ENCODE results near the gene RASSF7.

The RASSF7 gene

DNA sequence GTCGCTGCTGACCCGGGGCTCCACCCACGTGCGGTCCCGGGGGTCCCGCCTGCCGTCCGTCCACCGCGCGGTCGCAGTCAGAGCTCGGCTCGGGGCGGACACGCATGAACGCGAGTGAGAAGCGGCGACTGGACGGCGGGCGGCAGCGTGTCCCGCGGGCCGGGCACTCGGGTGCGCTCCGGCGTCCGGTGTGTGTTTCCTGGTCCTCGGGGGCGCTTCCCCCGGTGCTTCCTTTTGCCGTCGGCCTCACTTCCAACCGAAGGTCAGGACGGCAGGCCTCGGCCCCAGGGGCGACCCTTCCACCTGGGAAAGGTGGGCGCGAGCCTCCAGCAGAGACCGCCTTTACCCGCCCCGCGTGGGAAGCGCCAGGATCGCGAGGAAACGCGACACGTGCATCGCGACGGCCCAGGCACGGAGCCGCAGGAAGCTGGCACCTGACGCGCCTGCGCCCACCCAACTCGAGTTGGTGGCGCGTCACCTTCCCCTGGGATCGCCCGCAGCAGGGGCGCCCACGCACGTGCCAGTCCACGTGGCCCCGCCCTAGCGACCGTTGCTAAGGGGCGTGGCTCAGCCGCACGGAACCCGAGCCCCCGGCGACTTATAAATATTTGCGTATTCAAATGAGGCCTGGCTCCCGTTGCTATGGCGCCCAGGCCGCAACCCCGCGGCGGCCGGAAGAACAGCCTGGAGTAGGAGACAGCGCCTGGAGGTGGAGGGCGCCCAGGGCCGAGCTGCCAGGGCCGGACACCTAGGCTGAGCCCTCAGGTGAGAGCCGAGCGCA, 23.7 kb upstream of the RASSF7 start, which contains the start of gene LRRC56:
Gene LRRC56, plus strand, starts transcription at position 687 of the 781 bp plus-strand sequence. CDS start 3,158 bp downstream, outside the sequence.
- TF ChIP-seq, protein P1, sequence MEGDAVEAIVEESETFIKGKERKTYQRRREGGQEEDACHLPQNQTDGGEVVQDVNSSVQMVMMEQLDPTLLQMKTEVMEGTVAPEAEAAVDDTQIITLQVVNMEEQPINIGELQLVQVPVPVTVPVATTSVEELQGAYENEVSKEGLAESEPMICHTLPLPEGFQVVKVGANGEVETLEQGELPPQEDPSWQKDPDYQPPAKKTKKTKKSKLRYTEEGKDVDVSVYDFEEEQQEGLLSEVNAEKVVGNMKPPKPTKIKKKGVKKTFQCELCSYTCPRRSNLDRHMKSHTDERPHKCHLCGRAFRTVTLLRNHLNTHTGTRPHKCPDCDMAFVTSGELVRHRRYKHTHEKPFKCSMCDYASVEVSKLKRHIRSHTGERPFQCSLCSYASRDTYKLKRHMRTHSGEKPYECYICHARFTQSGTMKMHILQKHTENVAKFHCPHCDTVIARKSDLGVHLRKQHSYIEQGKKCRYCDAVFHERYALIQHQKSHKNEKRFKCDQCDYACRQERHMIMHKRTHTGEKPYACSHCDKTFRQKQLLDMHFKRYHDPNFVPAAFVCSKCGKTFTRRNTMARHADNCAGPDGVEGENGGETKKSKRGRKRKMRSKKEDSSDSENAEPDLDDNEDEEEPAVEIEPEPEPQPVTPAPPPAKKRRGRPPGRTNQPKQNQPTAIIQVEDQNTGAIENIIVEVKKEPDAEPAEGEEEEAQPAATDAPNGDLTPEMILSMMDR (IDR thresholded peaks at IDR 0.05; ENCODE audit: extremely low read depth, insufficient read depth, missing control alignments), result no peak
- in situ Hi-C loops (cut with MboI; ENCODE audit: low pct_unique_long_range_greater_than_20kb, low sequenced_read_pairs, unreplicated experiment), result no loop called here
- DNase-seq (ENCODE audit: low spot score), result peak; percentile 99

DNA sequence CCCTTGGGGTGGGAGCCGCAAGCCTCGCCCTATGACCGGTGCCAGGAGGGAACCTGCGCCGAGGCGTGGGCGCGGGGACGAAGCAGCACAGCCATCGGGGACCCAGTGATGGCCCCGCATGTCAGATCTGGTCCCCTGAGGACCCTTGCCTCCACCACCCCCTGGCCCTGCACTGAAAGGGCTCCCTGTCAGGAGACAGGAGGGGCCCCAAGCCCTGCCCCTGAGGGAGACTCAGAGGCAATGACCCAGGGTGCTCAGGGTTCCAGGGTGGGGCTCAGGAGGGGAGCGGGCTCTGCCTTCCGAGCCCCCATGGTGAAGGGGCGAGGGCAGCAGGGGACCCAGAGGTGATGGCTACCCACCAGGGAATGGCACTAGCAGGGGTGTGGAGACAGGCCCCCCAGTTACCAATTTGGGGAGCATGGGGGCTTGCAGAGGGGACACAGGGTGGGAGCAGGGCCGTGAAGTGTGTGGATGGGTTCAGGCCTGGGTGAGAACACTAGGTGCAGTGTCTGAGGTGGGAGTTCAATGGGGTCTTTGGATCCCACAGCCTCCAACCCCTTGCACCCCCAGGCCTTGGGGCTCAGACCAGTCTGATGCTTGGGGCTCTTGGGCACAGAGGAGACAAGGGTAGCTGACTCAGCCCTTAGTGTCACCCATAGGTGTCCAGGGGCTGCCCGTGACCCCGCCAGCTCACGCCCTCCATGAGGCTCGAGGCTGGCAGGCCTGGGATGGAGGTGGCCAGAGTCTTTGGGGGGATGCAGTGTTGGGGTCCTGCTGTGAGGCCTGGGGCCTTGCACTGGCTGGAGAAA, 22.9 kb upstream of the RASSF7 start:
- in situ Hi-C loops (cut with MboI; ENCODE audit: low pct_unique_long_range_greater_than_20kb, low sequenced_read_pairs, unreplicated experiment), result no loop called here
- TF ChIP-seq, protein P1 (IDR thresholded peaks at IDR 0.05; ENCODE audit: extremely low read depth, insufficient read depth, missing control alignments), result no peak
- no peak for DNase-seq (ENCODE audit: low spot score)

- DNase-seq (ENCODE audit: low spot score), result no peak
- in situ Hi-C loops (cut with MboI; ENCODE audit: low pct_unique_long_range_greater_than_20kb, low sequenced_read_pairs, unreplicated experiment), result no loop called here
- TF ChIP-seq, protein P1 (IDR thresholded peaks at IDR 0.05; ENCODE audit: extremely low read depth, insufficient read depth, missing control alignments), result no peak
These were observed 22.2 kb upstream of the RASSF7 start for GRCh38 chr11:538431-539051.

GRCh38 chr11:539971-540481, 20.7 kb upstream of the RASSF7 start:
- no peak for DNase-seq (ENCODE audit: low spot score)
- TF ChIP-seq, protein P1 (IDR thresholded peaks at IDR 0.05; ENCODE audit: extremely low read depth, insufficient read depth, missing control alignments), result no peak
- in situ Hi-C loops (cut with MboI; ENCODE audit: low pct_unique_long_range_greater_than_20kb, low sequenced_read_pairs, unreplicated experiment), result no loop called here

DNA sequence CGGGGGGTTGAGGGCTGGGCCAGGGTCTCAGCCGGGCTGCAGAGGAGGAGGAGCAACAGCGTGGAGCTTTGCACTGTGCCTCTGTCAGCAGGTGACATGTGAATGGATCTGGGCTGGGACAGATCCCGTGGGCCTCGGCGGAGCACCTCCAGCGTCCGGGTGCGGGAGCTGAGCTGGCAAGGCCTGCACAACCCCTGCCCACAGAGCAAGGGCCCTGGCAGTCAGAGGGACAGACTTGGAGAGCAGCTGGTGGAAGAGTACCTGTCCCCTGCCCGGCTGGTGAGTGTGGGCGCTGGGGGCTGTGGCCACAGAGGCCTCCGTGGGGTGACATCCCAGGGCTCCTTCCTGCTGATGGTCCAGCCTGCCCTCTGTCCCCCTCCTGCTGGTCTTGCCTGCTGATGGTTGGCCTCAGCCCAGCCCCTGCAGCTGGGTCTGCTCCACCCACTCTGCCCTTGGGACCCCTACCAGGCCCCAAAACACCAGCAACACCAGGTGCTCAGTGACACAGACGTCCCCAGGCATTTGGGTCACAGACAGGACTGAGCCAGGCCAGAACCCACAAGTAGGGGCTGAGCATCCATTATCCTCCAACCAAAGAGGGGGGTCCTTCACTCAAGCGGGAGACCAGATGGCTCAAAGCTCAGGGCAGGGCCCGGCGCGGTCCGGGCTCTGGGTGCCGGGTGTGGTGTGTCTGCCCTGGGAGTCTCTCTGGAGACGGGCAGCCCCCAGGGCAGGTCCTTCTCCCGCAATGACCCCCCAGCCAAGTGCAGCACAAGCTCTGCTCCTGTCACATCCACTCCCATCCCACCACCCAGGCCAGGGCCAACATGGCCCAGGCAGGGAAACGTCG, 20.0 kb upstream of the RASSF7 start:
- TF ChIP-seq, protein P1 (IDR thresholded peaks at IDR 0.05; ENCODE audit: extremely low read depth, insufficient read depth, missing control alignments), result no peak
- DNase-seq (ENCODE audit: low spot score), result no peak
- in situ Hi-C loops (cut with MboI; ENCODE audit: low pct_unique_long_range_greater_than_20kb, low sequenced_read_pairs, unreplicated experiment), result no loop called here

All from GM13977 (cell line).